Dendritic cell treated with granulocyte-macrophage colony-stimulating factor and Interleukin-4, amounts not matched to agents 40 ng/mL and 50 ng/mL, for 4 days (primary cell): ENCODE results near the gene BTD.
A peak's percentile ranks its signal among the peaks of the same experiment; 100 is the strongest.
"Not testable (repeated sequence)": the region's sequence is repeated elsewhere in the genome, so short reads cannot be mapped to it uniquely, and the experiment has no call there.

ENCODE experiments used
- H3K27ac Mint-ChIP-seq: one replicate; pipeline ENCODE4 v1.8.0; 2022; ENCODE audit warnings: mild to moderate bottlenecking, mixed read lengths
- H3K27me3 Mint-ChIP-seq: one replicate; pipeline ENCODE4 v1.8.0; 2022; ENCODE audit warnings: mild to moderate bottlenecking, mixed read lengths
- H3K36me3 Mint-ChIP-seq: one replicate; pipeline ENCODE4 v1.8.0; 2022; ENCODE audit warnings: low read depth, mixed read lengths
- H3K4me1 Mint-ChIP-seq: one replicate; pipeline ENCODE4 v1.8.0; 2022; ENCODE audit warnings: low read depth, mixed read lengths
- H3K4me3 Mint-ChIP-seq: one replicate; pipeline ENCODE4 v1.8.0; 2022; ENCODE audit warnings: mild to moderate bottlenecking, moderate library complexity, mixed read lengths
- H3K9me3 Mint-ChIP-seq: one replicate; pipeline ENCODE4 v1.8.0; 2022; ENCODE audit warnings: mixed read lengths
- intact Hi-C: fragments of 100-400 bp; cut with micrococcal nuclease; formaldehyde crosslinking; loops from one replicate; pipeline ENCODE4 v1.15.0; 2022

The BTD gene

GRCh38 chr3:15581471-15582394, 19.8 kb upstream of the BTD start:
- no peak overlapping the region for H3K4me3 Mint-ChIP-seq
- peaks cover 71% of the 10 kb centered on the region for H3K36me3 Mint-ChIP-seq
- intact Hi-C loops: no loop called here
- peaks cover 25% of the 10 kb centered on the region for H3K4me1 Mint-ChIP-seq
- no peaks in the 10 kb centered on the region for H3K9me3 Mint-ChIP-seq
- no peaks in the 10 kb centered on the region for H3K27me3 Mint-ChIP-seq
- H3K27ac Mint-ChIP-seq: no peak overlapping the region

GRCh38 chr3:15585111-15585845, 16.3 kb upstream of the BTD start:
- H3K36me3 Mint-ChIP-seq: peaks cover 70% of the 10 kb centered on the region
- H3K27me3 Mint-ChIP-seq: no peaks in the 10 kb centered on the region
- no peak overlapping the region for H3K27ac Mint-ChIP-seq
- H3K9me3 Mint-ChIP-seq: no peaks in the 10 kb centered on the region
- peaks cover 6% of the 10 kb centered on the region for H3K4me1 Mint-ChIP-seq
- intact Hi-C loops: no loop called here
- no peak overlapping the region for H3K4me3 Mint-ChIP-seq

GRCh38 chr3:15591242-15591641, 10.3 kb upstream of the BTD start:
- Mint-ChIP-seq H3K9me3 (no peaks in the 10 kb centered on the region), H3K27me3 (no peaks in the 10 kb centered on the region), H3K36me3 (peaks cover 43% of the 10 kb centered on the region), H3K27ac (no peak overlapping the region), H3K4me3 (no peak overlapping the region), H3K4me1 (no peaks in the 10 kb centered on the region)
- intact Hi-C loops: no loop called here

- Mint-ChIP-seq H3K36me3 (peaks cover 40% of the 10 kb centered on the region), H3K4me3 (no peak overlapping the region), H3K4me1 (no peaks in the 10 kb centered on the region), H3K9me3 (no peaks in the 10 kb centered on the region), H3K27me3 (no peaks in the 10 kb centered on the region), H3K27ac (no peak overlapping the region)
- intact Hi-C loops: no loop called here
These were observed 9.6 kb upstream of the BTD start for GRCh38 chr3:15591928-15592327.

- Mint-ChIP-seq H3K4me1 (no peaks in the 10 kb centered on the region), H3K27ac (no peak overlapping the region), H3K9me3 (no peaks in the 10 kb centered on the region), H3K4me3 (no peak overlapping the region), H3K27me3 (no peaks in the 10 kb centered on the region), H3K36me3 (peaks cover 50% of the 10 kb centered on the region)
- intact Hi-C loops: no loop called here
These were observed 8.6 kb upstream of the BTD start for GRCh38 chr3:15592968-15593367.

- intact Hi-C loops: no loop called here
- peaks cover 24% of the 10 kb centered on the region for H3K4me1 Mint-ChIP-seq
- H3K36me3 Mint-ChIP-seq: peaks cover 55% of the 10 kb centered on the region
- H3K4me3 Mint-ChIP-seq: no peak overlapping the region
- no peak overlapping the region for H3K27ac Mint-ChIP-seq
- no peaks in the 10 kb centered on the region for H3K9me3 Mint-ChIP-seq
- no peaks in the 10 kb centered on the region for H3K27me3 Mint-ChIP-seq
These were observed 5.6 kb upstream of the BTD start for GRCh38 chr3:15595955-15596354.

- peaks cover 51% of the 10 kb centered on the region for H3K36me3 Mint-ChIP-seq
- no peaks in the 10 kb centered on the region for H3K27me3 Mint-ChIP-seq
- peaks cover 40% of the 10 kb centered on the region for H3K4me1 Mint-ChIP-seq
- H3K27ac Mint-ChIP-seq: peak overlapping the region; percentile 94
- H3K4me3 Mint-ChIP-seq: peak overlapping the region; percentile 96
- H3K9me3 Mint-ChIP-seq: no peaks in the 10 kb centered on the region
- intact Hi-C loops: loop anchor here (2.0 to 5.0 kb wide), 3 partner anchors 174 to 949 kb away; partner anchors contain the start of genes CCDC174, EAF1, METTL6 and RFTN1
These were observed 523 bp upstream of the BTD start for GRCh38 chr3:15601046-15601398.

GRCh38 chr3:15602146-15602536, 596 bp downstream of the BTD start:
- intact Hi-C loops: loop anchor here (5.0 kb wide), 2 partner anchors 910 to 950 kb away; partner anchors contain the start of genes CCDC174 and RFTN1
- Mint-ChIP-seq H3K9me3 (no peaks in the 10 kb centered on the region), H3K27ac (peak overlapping the region; percentile 94), H3K27me3 (no peaks in the 10 kb centered on the region), H3K4me3 (peak overlapping the region; percentile 96), H3K36me3 (peaks cover 45% of the 10 kb centered on the region), H3K4me1 (peaks cover 40% of the 10 kb centered on the region)

- Mint-ChIP-seq H3K4me3 (peak overlapping the region; percentile 96), H3K27ac (peak overlapping the region; percentile 94), H3K4me1 (peaks cover 40% of the 10 kb centered on the region), H3K36me3 (peaks cover 38% of the 10 kb centered on the region)
- H3K9me3 Mint-ChIP-seq, H3K27me3 Mint-ChIP-seq: not testable (repeated sequence)
- intact Hi-C loops: loop anchor here (5.0 kb wide), 2 partner anchors 909 to 951 kb away; partner anchors contain the start of genes CCDC174 and RFTN1
These were observed 1.3 kb downstream of the BTD start for GRCh38 chr3:15602816-15603215.

GRCh38 chr3:15604584-15604983, 3.0 kb downstream of the BTD start:
- H3K27ac Mint-ChIP-seq, H3K9me3 Mint-ChIP-seq, H3K27me3 Mint-ChIP-seq, H3K4me3 Mint-ChIP-seq: not testable (repeated sequence)
- Mint-ChIP-seq H3K4me1 (peaks cover 30% of the 10 kb centered on the region), H3K36me3 (peaks cover 20% of the 10 kb centered on the region)
- intact Hi-C loops: loop anchor here (5.0 kb wide), 2 partner anchors 908 to 952 kb away; partner anchors contain the start of genes CCDC174 and RFTN1

GRCh38 chr3:15606434-15606891, 4.9 kb downstream of the BTD start:
- peaks cover 5% of the 10 kb centered on the region for H3K36me3 Mint-ChIP-seq
- H3K4me1 Mint-ChIP-seq: peaks cover 11% of the 10 kb centered on the region
- intact Hi-C loops: no loop called here
- no peaks in the 10 kb centered on the region for H3K27me3 Mint-ChIP-seq
- H3K27ac Mint-ChIP-seq: no peak overlapping the region
- no peaks in the 10 kb centered on the region for H3K9me3 Mint-ChIP-seq
- no peak overlapping the region for H3K4me3 Mint-ChIP-seq

- Mint-ChIP-seq H3K36me3 (no peaks in the 10 kb centered on the region), H3K27ac (no peak overlapping the region), H3K27me3 (no peaks in the 10 kb centered on the region), H3K4me3 (no peak overlapping the region), H3K9me3 (no peaks in the 10 kb centered on the region), H3K4me1 (peaks cover 4% of the 10 kb centered on the region)
- intact Hi-C loops: no loop called here
These were observed 8.7 kb downstream of the BTD start for GRCh38 chr3:15610082-15610759.

- Mint-ChIP-seq H3K27me3 (no peaks in the 10 kb centered on the region), H3K27ac (no peak overlapping the region), H3K4me3 (no peak overlapping the region), H3K9me3 (no peaks in the 10 kb centered on the region), H3K36me3 (no peaks in the 10 kb centered on the region), H3K4me1 (peaks cover 4% of the 10 kb centered on the region)
- intact Hi-C loops: no loop called here
These were observed 9.5 kb downstream of the BTD start for GRCh38 chr3:15611018-15611417.

- Mint-ChIP-seq H3K4me1 (peaks cover 4% of the 10 kb centered on the region), H3K9me3 (no peaks in the 10 kb centered on the region), H3K27me3 (no peaks in the 10 kb centered on the region), H3K36me3 (no peaks in the 10 kb centered on the region), H3K27ac (no peak overlapping the region), H3K4me3 (no peak overlapping the region)
- intact Hi-C loops: no loop called here
These were observed 10.5 kb downstream of the BTD start for GRCh38 chr3:15612001-15612400.
